GM18502 (cell line): Measurements from ENCODE around the gene DCC.
A peak's percentile ranks its signal among the peaks of the same experiment; 100 is the strongest.

Experiments
- ATAC-seq: cut with Tn5 transposase; IDR thresholded peaks from one replicate; pipeline ENCODE4 v1.9.1; 2021; ENCODE audit warnings: mild to moderate bottlenecking; ENCODE audit not compliant: unreplicated experiment, poor library complexity

The DCC gene, protein sequence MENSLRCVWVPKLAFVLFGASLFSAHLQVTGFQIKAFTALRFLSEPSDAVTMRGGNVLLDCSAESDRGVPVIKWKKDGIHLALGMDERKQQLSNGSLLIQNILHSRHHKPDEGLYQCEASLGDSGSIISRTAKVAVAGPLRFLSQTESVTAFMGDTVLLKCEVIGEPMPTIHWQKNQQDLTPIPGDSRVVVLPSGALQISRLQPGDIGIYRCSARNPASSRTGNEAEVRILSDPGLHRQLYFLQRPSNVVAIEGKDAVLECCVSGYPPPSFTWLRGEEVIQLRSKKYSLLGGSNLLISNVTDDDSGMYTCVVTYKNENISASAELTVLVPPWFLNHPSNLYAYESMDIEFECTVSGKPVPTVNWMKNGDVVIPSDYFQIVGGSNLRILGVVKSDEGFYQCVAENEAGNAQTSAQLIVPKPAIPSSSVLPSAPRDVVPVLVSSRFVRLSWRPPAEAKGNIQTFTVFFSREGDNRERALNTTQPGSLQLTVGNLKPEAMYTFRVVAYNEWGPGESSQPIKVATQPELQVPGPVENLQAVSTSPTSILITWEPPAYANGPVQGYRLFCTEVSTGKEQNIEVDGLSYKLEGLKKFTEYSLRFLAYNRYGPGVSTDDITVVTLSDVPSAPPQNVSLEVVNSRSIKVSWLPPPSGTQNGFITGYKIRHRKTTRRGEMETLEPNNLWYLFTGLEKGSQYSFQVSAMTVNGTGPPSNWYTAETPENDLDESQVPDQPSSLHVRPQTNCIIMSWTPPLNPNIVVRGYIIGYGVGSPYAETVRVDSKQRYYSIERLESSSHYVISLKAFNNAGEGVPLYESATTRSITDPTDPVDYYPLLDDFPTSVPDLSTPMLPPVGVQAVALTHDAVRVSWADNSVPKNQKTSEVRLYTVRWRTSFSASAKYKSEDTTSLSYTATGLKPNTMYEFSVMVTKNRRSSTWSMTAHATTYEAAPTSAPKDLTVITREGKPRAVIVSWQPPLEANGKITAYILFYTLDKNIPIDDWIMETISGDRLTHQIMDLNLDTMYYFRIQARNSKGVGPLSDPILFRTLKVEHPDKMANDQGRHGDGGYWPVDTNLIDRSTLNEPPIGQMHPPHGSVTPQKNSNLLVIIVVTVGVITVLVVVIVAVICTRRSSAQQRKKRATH (N-terminal part only)

GRCh38 chr18:52339891-52340371 is at the start of gene DCC:
TSS of gene DCC (plus strand) at chr18:52340197. CDS start at chr18:52340788, 591 bp downstream.
- ATAC-seq, result peak; percentile 76

GRCh38 chr18:52310651-52311050 is 29.3 kb upstream of the DCC start:
- no peak for ATAC-seq

GRCh38 chr18:52311331-52311730 is 28.7 kb upstream of the DCC start:
- no peak for ATAC-seq

DNA sequence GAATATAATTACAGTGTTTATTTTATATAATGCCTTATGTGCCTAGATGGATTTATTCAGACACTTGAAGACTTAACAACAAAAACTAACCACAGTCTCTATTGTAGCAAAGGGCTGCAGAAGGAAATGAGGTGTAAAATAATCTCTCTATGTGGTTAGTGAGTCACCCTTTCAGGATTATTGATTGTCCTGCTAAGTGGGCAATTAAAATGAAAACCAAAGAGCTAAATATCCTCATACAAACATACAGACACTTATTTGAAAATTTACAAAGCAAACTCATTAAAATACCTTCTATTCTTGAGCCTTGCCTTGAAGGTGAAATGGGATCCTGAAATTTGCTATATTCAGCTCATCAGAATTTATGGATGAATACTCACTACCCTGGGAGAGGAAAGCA is 27.7 kb upstream of the DCC start:
- no peak for ATAC-seq

- no peak for ATAC-seq
Measured at GRCh38 chr18:52313213-52313612, 26.8 kb upstream of the DCC start.

- ATAC-seq, result no peak
Measured at GRCh38 chr18:52319424-52319983, 20.5 kb upstream of the DCC start.

GRCh38 chr18:52322307-52322706 is 17.7 kb upstream of the DCC start:
- ATAC-seq, result no peak

DNA sequence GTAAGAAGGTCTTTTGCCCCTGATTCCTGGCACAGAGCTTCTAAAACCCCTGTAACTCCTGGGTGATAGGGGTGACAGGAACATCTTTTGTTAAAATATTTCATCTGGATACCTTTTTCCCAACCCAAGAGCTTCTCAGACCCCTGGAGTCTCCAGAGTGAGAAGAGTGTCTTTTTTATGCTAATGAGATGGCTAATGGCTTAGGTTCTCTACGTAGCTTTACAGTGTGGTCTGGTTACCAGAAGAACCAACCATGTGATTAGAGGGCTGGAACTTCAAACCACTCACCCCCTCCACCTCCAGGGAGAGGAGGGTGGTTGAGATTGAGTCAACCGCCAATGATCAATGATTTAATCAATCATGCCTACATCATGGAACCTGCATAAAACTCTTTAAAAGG is 16.2 kb upstream of the DCC start:
- ATAC-seq, result no peak

GRCh38 chr18:52325997-52326396 is 14.0 kb upstream of the DCC start:
- ATAC-seq, result no peak

DNA sequence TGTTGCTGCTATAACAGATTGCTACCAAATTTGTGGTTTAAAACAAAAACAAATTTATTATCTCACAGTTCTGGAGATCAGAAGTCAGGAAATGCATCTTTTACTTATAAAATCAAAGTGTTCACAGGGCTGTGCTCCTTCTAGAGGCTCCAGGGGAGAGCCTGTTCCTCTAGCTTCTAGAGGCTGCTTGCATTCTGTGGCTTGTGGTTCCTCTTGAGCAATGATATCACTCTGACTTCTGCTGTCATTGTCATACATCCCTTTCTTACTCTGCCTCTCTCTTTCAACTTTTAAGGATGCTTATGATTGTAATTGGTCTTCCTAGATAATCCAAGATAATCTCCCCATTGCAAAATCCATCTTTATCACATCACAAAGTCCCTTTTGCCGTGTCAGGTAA is 6.1 kb upstream of the DCC start:
- ATAC-seq, result peak; percentile 75

- ATAC-seq, result peak; percentile 52
Measured at GRCh38 chr18:52334307-52334706, 5.7 kb upstream of the DCC start.

DNA sequence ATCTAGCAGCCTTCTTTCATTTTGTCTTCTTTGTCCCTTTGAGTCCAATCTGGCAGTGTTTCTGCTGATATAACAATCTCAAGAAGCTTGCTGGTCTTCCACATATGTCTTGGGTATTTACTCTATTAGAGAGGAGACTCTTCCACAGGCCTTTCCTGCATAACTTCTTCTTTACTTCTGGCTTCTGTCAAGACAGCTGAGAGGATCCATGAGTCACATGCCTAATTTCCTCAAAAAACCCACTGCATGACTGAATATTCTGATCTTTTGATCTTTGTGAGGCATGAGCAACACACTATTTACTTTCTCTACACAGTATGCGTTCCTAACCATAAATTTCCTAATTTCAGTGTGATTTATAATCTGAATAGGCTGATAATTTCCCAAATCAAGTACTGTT is 5.1 kb upstream of the DCC start:
- ATAC-seq, result no peak

- no peak for ATAC-seq
Measured at GRCh38 chr18:52337276-52337675, 2.7 kb upstream of the DCC start.

DNA sequence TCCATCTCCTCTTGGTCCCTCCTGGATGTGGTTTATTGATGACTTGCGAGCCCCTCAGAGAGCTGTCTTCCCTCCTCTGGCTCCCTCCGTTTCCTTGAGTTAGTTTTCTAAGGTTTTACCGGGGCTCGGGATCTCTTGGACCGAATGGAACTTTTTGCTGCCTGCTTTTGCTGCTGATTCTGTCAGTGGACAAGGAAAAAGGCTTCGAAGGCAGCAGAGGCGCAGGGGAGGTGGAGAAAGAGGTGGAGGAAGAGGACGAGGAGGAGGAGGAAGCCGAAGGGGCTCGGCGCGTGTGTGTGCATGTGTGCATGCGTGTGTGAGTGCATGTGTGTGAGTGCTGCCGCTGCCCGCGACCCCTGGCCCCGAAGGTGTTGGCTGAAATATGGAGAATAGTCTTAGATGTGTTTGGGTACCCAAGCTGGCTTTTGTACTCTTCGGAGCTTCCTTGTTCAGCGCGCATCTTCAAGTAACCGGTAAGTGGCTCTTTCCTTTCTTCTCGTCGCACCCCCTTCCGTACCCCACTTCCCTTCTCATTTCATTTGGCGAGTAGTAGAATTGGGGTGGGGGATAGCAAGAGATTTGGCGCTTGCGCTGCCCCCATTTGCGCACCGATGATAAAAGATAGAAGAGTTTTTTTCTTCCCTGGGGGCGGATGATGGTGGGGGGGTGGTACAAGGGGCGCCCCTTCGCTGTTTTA is 557 bp downstream of the DCC start:
- no peak for ATAC-seq

DNA sequence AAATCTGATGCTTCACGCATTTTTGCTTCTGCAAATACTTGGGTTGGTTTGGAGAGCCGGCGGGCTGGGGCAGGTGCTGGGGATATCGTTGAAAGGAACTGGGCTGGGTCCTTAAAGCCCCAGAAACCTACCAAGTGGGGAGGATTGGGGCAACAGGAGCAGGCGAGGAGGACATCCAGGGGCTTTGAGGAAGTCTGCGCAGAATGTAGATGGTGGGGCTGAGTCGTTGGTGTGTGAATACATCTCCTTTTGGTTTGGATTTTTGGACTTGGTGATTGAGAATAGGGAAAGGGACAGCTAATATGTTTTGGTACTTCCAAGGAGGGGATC is 1.1 kb downstream of the DCC start:
- ATAC-seq, result no peak

DNA sequence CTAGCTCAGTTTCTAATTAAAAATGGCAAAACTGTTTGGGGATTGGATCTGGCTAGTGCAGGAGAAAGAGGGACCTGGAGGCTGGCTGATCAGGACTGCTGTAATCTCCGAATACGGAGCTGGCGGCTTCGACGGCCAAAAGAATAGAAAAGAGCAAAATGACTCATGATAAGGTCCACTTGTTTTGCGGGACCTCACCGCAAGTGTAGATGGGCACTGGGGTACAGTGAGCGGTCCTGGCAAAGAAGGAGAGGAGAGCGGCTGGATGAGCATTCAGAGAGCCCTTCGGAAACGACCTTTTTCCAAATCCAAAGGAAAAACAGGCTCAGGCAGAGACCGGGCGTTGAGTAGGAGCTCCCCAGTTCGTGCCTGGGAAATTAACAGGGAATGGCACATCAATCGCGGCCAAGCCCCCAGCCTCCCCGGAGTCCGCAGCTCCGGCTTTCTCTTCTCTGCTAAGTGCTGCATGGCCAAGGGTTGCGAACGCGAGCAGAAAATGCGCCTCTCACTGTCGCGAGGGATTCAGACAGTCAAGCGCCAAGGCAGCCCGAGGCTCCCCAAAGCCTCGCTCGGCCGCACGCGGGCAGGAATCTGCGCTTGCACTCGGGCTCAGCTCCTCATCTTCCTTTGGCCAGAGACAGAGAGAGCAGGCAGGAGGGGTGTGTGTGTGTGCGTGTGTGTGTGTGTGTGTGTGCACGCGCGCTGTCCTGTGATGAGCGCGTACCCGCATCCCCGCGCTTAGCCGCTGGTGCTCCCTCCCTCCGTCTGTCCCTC is 1.8 kb downstream of the DCC start:
- ATAC-seq, result no peak

DNA sequence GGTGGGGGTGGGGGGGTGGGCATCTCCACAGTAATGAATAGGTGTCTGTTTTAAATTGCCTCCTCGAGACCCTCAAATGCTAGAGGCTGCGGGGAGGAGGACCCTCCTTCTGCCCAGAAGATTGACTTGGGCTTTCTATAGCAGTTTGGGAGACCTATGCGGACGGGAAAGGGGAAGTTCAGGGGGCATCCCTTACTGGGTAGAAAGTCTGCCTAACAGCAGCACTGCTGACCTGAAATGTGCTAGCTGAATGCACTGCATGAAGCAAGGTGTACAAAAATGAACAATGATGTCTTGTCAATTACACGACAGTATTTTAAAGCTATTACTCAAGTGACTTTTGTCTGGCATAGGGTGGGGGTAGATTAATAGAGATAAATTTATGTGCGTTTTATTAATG is 2.5 kb downstream of the DCC start:
- ATAC-seq, result no peak

- ATAC-seq, result no peak
Measured at GRCh38 chr18:52343138-52343537, 3.1 kb downstream of the DCC start.

DNA sequence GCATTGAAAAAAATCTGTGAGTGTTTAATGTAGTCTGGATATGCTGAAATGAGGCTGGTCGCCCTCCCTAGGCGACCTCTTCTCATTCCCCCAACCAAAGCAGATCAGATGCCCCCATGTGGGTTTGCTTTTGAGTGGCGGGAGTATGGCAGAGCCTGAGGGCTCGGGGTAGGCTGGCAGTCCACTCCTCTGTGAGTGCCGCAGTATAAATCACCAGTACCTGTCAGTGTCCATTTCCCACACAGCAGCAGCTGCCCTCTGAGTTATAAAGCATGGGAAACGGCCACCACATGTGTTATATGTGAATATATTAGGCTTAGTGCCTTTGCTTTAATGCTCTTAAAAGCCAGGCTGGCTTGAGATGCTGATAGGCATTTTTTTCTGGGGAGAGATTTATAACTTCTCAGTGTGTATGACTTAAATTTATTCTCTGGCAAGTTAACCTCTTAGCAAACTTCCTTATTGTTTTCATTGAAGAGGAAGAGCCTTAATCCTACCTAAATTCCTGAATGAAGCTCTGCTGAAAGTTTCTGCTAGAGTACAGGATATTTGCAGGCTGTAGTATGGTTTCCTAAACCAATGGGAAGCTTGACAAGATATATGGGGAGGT is 3.8 kb downstream of the DCC start:
- ATAC-seq, result no peak
